Activated CD4-positive, alpha-beta T cell treated with anti-CD3 and anti-CD28 coated beads, Interleukin-2, amount 50 U/mL, for 4 hours (primary cell): ENCODE measurements around the gene CHMP4A.
A peak's percentile ranks its signal among the peaks of the same experiment; 100 is the strongest.
"Not testable (repeated sequence)": the region's sequence is repeated elsewhere in the genome, so short reads cannot be mapped to it uniquely, and the experiment has no call there.

Source experiments
- DNase-seq, 2 experiments: peaks; one replicate each; pipeline ENCODE4 v3.0.0-alpha.2; 2020

The CHMP4A gene

DNA sequence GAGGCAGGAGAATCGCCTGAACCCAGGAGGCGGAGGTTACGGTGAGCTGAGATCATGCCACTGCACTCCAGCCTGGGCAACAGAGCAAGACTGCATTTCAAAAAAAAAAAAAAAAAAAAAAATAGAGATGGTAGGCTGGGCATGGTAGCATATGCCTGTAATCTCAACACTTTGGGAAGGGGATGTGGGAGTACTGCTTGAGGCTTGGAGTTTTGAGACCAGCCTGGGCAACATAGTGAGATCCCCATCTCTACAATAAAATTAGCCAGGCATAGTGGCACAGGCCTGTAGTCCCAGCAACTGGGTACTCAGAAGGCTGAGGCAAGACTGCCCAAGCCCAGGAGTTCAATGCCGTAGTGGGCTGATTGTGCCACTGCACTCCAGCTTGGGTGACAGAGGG lies 9.7 kb upstream of the CHMP4A start:
- not testable (repeated sequence) for DNase-seq

DNA sequence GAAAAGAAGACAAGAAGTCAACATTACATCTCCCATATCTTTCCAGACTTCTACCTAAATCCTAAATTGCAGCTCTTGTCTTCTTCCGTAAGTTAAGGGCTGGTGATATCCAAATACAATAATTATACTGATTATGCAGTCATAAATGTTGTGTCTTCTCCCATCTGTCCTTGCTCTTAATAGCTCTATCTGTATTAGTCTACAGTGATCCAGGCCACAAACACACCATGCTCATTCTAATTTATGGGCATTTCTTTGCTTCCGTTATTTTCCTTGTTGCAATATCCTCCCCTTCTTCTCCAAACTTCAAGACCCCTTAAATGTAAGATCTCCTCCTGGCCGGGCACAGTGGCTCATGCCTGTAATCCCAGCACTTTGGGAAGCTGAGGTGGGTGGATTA lies 6.2 kb upstream of the CHMP4A start:
- no peak for DNase-seq

DNA sequence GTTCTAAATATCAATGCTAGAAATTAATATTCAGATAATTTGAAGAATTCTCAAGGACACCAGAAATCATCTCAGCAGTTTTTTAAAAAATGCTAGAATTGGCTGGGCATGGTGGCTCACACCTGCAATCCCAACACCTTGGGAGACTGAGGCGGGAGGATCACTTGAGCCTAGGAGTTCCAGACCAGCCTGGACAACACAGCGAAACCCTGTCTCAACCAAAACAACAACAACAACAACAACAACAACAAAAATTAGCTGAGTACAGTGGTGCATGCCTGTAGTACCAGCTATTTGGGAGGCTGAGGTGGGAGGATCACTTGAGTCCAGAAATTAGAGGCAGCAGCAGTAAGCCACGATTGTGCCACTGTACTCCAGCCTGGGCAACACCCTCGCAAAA lies 5.8 kb upstream of the CHMP4A start:
- DNase-seq: no peak

DNA sequence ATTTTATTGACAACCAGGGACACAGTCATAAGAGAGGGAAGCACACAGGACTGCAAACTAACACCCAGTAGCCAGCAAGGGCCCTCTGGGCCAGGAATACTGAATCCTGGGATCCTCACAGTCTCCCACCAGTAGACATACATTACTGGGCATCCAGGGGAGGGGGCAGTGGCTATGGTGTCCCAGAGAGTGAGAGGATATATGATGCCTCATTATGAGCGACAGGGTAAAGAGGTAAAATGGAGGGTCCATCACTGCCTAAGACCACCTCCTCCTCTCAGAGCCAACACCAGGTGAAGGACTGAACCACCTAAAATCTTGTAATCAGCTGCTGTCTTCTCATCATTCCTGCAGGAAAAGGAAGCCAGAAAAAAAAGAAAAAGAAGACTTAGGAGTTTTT lies 3.6 kb upstream of the CHMP4A start:
- DNase-seq: not testable (repeated sequence)

DNA sequence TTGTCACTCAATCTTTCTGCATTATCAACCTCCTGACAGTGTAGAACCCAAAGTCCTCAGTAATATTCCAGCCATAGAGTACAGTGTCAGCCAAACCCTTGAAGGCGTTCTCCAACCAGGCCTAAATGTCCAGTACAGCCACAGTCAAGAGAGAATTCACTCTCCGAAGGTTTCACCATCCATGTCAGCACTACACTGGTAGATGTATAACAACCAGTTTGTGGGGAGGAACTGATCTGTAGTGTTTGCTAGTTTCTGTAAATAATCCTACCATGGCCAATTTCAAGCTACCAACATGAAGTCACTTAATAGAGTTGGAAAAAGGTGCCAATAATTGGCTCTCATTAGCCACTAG lies 3.0 kb upstream of the CHMP4A start:
- DNase-seq: no peak

DNA sequence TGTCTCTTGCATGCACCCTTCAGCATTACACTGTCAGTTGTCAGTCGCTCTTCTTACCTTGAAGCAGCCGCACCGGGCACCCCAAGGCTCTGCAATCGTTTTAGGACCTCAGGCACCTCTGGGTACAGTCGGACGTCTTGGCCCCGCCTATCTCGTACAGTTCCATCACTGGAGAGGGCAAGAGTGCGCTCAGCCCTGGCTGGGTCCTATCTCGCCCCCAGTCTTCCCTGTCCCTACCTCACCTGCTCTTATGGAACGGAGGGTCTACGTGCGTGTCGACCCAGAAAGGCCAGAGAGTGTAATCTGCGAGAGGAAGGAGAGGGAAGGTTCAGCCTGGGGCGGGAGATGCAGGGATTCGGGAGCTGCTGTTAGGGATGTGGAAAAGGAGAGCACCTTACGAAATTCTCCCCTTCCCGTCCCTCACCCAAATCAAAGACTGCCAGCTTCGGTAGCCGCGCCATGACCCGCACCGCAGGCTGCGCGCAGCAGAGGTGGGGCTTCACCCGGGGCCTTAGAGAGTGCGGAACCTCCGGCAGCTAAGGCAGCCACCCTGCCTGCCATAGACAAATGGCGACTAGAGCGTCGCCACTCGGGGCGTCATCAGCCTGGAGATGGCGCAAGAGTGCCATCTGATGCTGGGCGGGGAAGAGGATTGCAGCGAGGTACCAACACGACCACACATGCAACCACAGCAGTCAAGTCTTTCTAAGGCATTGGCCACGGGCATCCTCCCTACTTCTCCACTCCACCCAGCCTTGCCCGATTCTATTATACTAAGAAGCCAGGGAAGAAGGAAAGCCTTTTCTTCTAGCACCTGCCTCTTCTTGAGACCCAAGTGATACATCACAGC lies 2.4 kb upstream of the CHMP4A start, which contains the start of gene MDP1:
Gene MDP1 (minus strand): TSS at position 572 of the 850 bp plus-strand sequence. CDS start 111 bp downstream, at position 461.
- DNase-seq: peak; percentile 81

DNA sequence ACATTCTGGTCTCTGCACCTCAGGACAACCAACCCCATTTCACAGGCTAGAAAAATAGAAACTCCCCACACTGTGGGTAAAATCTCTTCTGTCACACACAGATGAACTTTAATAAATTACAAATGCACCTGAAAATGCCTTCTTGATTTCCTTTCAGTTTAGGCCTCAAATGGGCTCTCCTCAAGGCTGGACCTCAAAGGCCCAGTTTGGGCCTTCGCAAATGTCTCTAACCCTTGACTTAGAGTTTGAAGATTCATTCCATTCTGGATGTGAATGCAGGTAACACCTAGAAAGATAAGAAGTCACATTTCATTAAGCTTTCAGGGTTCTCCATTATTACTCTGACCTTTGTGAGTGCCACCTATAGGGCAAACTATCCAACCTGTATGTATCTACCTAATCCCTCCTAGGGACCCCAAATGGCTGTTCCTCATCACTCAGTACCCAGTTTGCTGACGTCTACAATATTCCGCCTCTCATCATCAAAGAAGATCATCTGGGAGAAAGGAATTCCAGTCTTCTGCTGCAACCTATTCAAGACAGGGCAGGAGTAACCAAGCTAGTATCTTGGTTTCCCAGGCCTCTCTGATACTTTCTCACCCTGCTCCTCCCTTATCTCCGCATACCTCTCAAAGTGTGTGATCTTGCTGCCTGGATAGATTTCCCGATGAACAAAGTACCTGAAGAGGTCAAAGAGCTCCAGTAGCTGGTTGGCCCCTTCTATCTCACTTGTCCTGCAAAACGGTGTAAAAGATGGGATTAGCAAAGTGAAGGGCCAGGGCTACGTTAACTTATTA lies 776 bp upstream of the CHMP4A start:
- DNase-seq: no peak

DNA sequence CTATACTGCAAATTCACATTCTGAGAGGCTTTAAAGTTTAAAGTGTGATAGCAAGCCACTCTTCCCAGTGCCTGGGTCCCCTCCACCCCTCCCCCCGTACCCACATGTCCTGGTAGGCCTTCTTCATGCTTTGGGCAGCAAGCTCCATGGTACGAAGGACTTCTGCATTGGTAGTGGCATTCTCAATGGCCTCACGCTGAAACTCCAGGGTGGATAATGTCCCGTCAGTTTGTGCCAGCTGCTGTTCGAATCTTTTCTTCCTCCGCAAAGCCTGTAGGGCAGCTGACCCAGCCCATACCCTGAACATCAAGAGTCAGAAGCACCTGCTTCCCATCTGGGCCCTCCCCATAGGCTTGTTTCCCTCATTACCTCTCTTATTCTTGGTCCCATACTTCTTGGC lies 2.0 kb downstream of the CHMP4A start:
- no peak for DNase-seq

DNA sequence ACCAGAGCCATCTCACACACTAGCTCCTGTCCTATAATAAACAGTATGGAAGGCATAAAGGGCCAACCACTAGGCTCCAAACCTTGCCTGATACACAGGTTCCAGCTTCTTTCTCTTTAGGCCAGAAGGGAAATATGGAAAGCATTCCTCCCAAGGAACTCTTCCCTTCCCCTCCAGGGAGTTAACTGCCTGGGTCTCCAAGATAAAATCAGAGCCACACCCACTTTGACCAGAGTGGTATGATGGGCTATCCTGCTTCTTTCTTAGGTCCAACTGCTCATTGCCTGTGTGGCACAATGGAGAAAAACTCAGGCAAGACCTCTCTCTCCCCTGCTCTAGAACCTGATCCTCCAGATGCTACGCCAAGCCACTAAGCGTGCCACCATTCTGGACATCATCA lies 5.7 kb downstream of the CHMP4A start:
- no peak for DNase-seq

DNA sequence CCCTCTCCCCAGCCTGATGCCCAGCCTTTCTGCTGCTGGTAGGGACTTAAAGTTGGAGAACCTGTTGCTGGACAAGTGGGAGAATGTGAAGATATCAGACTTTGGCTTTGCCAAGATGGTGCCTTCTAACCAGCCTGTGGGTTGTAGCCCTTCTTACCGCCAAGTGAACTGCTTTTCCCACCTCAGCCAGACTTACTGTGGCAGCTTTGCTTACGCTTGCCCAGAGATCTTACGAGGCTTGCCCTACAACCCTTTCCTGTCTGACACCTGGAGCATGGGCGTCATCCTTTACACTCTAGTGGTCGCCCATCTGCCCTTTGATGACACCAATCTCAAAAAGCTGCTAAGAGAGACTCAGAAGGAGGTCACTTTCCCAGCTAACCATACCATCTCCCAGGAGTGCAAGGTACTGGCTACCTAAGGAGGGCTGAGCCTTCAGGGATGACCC lies 6.2 kb downstream of the CHMP4A start:
- no peak for DNase-seq

DNA sequence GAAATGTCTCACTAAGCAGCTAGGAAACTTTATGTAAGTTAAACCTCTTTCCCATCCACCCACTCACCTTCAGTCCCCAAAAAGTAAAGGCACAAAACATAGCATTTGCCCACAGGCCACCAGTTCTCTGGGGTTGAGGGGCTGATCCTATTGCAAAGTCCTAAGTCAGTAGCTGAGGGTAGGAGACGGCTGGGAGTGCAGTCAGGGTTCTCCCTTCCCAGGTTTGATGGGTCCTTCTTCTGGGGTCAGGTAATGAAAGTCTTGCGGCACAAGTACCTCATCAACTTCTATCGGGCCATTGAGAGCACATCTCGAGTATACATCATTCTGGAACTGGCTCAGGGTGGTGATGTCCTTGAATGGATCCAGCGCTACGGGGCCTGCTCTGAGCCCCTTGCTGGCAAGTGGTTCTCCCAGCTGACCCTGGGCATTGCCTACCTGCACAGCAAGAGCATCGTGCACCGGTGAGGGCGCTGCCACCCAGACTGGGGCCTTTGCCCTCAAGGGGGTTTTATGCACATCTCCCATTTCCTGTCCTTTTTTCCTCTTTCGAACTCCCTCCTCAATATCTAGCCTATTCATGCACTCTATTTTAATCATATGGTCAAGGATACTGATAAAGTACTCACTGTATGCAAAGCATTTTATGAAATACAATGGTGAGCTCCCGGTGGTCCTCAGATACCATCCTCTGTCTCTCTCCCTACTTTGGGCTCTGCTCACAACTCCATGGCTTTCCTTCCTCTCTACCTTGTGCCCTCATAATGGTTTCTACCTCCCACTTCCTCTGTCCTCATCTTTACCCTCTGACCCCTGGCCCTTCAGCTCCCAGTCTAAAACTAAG lies 6.8 kb downstream of the CHMP4A start:
- no peak for DNase-seq

DNA sequence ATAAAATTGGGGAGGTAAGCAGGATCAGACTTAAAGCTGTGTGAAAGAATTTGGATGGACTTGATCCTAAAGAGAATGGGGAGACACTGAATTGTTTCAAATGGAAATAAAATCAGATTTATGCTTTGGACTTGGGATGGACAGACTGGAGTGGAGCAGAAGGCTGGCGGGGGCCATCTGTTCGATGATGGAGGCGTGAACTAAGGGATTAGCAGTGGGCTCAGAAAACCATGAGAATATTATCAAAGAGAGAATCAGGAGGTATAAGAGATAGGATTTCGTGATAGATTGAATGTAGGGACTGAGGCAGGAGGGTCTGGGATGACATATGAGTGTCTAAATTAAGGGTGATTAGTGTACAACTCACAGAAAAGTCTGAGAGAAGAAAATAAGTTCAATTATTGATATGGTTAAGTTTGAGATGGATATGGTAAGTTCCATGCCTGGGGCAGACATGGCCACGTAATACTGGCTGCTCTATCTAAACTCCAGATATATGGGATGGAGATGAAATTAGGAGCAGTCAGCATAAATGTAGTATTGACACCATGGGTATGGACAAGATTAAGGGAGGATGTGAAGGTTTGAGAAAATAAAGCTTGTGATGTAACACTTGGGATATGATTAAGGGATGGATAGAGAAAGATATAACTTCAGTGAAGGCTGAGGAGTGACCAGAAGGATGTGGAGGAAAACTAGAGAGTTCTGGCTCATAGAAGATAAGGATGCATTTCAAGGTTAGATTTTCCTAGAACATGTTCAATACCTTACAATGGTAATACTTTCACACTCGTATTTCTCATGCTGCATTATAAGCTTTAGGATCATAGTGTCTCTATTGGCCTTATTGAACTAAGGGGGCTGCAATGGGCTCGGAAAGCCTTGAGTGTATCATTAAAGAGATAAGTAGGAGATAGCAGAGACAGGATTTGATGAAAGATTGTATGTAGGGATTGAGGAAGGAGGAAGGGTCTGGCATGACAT lies 8.8 kb downstream of the CHMP4A start:
- DNase-seq: no peak

DNA sequence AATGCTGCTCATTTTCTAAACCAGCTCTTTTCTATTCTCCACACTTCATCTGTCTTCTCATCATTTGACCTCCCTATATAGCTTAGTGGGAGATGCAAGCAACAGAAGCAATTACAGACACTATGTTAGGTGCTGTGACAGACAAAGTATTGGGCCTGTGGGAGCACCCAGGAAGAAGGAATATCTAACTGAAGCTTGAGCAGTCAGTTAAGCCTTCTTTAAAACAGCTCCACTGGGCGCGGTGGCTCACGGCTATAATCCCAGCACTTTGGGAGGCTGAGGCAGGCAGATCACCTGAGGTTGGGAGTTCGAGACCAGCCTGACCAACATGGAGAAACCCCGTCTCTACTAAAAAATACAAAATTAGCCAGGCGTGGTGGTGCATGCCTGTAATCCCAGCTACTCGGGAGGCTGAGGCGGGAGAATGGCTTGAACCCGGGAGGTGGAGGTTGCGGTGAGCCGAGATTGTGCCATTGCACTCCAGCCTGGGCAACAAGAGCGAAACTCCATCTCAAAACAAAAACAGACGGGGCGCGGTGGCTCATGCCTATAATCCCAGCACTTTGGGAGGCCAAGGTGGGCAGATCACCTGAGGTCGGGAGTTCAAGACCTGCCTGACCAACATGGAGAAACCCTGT lies 9.9 kb downstream of the CHMP4A start:
- not testable (repeated sequence) for DNase-seq

DNA sequence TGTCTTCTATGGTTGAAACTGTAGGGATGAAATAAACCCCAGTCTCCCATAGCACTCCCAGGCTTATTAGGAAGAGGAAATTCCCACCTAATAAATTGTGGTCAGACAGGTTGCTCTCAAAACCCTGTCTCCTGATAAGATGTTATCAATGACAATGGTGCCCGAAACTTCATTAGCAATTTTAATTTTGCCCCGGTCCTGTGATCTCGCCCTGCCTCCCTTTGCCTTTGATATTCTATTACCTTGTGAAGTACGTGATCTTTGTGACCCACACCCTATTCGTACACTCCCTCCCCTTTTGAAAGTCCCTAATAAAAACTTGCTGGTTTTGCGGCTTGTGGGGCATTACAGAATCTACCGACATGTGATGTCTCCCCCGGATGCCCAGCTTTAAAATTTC lies 10.8 kb downstream of the CHMP4A start:
- not testable (repeated sequence) for DNase-seq

DNA sequence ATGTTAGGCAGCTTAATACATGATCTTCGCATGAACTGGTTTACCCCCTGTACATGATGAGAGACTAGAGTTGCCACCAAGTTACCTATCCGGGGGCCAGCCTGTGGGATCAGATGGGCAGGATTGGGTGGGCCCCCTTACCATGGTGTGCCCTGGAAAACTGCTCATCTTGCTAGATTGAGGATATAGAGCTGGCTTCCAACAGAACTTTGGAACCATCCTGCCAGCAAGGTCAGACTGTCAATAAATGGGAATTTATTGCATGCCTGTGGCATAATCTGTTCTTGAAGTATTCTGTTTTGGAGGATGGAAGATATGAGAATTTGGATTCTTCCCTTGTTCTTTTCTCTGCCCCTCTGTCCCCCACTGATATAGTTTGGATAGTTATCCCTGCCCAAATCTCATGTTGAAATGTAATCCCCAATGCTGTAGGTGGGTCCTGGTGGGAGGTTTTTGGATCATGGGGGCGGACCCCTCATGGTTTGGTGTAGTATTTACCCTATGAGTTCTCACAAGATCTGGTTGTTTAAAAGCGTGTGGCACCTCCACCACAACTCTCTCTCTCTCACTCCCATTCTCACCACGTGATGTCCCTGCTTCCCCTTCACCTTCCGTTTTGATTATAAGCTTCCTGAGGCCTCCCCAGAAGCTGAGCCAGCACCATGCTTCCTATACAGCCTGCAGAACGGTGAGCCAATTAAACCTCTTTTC lies 14.3 kb downstream of the CHMP4A start:
- no peak for DNase-seq

DNA sequence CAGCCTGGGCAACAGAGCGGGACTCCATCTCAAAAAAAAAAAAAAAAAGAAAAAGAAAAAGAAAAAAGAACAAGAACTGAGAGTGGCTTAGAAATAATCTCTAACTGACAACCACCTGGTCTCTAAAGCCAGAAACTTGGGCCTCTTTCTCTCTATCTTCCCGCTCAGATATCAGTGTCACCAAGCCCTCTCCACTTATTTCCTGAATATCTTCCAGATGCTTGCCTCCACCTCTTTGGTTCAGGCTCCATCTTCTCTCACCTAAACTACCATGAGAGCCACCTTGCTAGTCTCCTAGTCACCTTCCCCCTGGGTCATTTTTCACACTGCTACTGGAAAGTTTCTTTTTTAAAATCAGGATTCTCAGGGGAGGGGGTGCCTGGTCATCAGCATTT lies 16.2 kb downstream of the CHMP4A start:
- no peak for DNase-seq

DNA sequence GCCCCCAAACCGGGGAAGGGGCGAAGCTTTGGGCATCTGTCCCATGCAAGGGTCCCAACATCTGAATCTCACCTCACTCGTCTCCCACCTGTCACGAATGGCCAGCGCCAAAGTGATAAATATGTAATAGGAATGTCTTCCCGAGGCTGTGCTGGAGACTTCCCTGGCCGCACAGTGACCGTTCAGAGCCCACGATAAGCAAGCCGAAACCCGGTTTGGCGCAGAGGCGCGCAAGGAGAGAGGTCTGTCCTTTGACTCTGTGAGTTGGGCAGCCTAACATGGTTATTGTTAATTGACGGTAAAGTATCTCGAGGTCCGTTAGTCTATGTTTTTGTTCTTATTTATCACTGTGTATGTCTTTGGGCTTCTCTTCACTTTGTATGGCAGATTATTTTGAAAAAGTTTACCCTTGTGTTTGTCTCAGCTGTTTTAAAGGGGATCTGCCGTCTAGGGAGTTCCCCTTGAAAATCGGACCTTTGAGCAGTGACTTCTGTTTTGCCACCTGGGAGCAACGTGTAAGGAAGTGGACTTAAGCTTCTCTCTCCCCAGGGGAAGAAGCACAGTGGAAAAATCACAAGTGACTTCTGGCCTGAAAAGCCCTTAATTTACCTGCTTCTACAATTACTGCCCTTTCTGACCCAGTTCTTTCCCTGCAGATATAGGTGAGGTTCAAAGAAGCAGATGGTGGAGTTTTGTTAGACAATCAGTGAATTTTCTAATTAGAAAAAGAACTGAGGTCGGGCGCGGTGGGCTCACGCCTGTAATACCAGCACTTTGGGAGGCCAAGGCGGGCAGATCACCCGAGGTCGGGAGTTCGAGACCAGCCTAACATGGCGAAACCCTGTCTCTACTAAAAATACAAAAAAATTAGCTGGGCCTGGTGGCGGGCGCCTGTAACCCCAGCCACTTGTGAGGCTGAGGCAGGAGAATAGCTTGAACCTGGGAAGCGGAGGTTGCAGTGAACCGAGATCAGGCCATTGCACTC lies 16.9 kb downstream of the CHMP4A start:
- DNase-seq: no peak

DNA sequence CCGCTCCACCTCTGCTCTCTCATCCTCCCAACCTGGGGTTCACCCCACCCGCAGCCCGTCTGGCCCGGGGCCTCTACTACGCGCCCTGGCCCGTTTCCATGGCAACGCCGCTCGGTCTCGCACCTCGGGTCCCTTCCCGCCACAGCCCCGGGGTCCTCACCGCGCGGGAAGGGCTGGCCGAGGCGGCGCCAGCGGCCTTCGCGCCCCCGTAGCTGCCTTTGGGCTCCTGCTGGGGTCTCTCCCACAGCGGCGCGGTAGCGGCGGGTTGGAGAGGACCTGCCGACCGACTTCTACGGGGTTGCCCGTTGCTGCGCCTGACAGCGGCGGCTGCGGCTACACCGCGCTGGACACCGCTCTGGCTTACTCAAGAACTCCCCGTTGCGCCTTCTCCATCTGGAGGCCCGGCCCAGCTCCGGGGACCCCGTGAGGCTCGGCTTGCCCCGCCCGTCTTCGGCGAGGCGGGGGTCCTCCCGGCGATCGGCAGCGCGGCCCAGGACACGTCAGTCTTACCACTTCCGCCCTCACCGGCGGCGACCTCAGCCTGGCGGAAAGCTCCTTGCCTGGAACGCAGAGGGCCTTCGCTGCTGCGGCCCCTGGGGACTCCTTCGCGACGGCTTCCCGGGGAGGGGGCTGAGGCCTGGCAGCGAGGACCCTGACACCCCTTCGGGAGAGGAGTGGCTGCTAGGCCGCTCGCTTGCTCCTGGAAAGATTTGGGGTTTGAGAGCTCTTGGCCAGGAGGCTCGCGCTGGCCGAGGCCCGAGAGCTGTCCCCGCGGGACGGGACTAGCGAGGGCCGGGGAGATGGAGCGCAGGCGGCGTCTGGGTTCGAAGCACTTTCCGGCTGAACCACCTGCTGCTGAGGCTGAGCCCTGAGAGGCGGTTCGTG lies 17.9 kb downstream of the CHMP4A start, which contains the start of gene TM9SF1:
Gene TM9SF1 (minus strand): TSS at position 256 of the 885 bp plus-strand sequence. CDS start 422 bp downstream, outside the sequence.
- DNase-seq: peak; percentile 84
